Endothelial cell of umbilical vein (primary cell): ENCODE data around the gene POMC. TPM values are rescaled to one million over a fixed set of nuclear protein-coding genes. Genes with fewer than 3 reads are reported as not detected.

ENCODE experiments used
- BruUV-seq: library from RNA; stranded (reverse); fragments of 400-500 nt; replicated peaks from 2 replicates; lab custom pipeline; 2021; lab: Mats Ljungman, UMichigan
- CTCF ChIA-PET: fragments of 300-600, 350-600 bp; sonication (Branson Sonifier 250); formaldehyde crosslinking; loops from one replicate; lab custom pipeline; 2021; ENCODE audit warnings: antibody characterized with exemption, inconsistent platforms; lab: Charles Lee
- POLR2A ChIA-PET: fragments of 300-600, 350-600 bp; sonication (Branson Sonifier 250); formaldehyde crosslinking; loops from one replicate; lab custom pipeline; 2021; ENCODE audit warnings: antibody characterized with exemption, inconsistent platforms; lab: Charles Lee
- DNase-seq: peaks from one replicate; pipeline ENCODE4 v3.0.0-alpha.2; 2011; ENCODE audit warnings: low read depth, low spot score
- FAIRE-seq: peaks from 2 replicates; lab custom pipeline; 2011; peaks lifted over from hg19 to GRCh38; lab: Jason Lieb, UNC
- H2AFZ ChIP-seq: 2 replicates; pipeline ENCODE4 v1.6.0; 2012; ENCODE audit warnings: low read depth, low read length, control low read depth, inconsistent platforms
- H3K27ac ChIP-seq: 2 replicates; pipeline ENCODE4 v1.5.1; 2011; ENCODE audit warnings: low read depth, mild to moderate bottlenecking, control low read depth, low read length, moderate library complexity; ENCODE audit not compliant: insufficient read depth
- H3K27me3 ChIP-seq, 2 experiments: 2 replicates each; pipeline versions ENCODE4 v1.6.0 to v1.6.1; 2011; ENCODE audit warnings: low read length in 2 of 2, mixed read lengths in 1 of 2; ENCODE audit not compliant: control insufficient read depth in 2 of 2, insufficient read depth in 2 of 2
- H3K36me3 ChIP-seq, 2 experiments: 2 replicates in 1 of 2; 3 replicates in 1 of 2; pipeline ENCODE4 v1.5.1; 2011; ENCODE audit warnings: low read length in 2 of 2, mild to moderate bottlenecking in 1 of 2, moderate library complexity in 1 of 2; ENCODE audit not compliant: control insufficient read depth in 2 of 2, insufficient read depth in 2 of 2; ENCODE audit errors: extremely low read depth in 1 of 2
- H3K4me1 ChIP-seq: 3 replicates; pipeline ENCODE4 v1.5.1; 2011; ENCODE audit warnings: mild to moderate bottlenecking, low read length; ENCODE audit not compliant: control insufficient read depth, insufficient read depth; ENCODE audit errors: extremely low read depth
- H3K4me2 ChIP-seq: 2 replicates; pipeline ENCODE4 v1.6.1; 2011; ENCODE audit warnings: low read length, control low read depth, mixed read lengths; ENCODE audit not compliant: insufficient read depth
- H3K4me3 ChIP-seq, 3 experiments: fragments of 200-600 bp in 1 of 3; sonication (generic), shearing (Covaris generic) in 1 of 3; replicated peaks in 1 of 3; 2 replicates each; pipeline ENCODE4 v1.5.1; 2011 to 2016; ENCODE audit warnings: control low read depth in 3 of 3, low read length in 3 of 3, mild to moderate bottlenecking in 2 of 3, inconsistent platforms in 1 of 3, low read depth in 1 of 3, moderate library complexity in 1 of 3; ENCODE audit not compliant: insufficient read depth in 1 of 3
- H3K79me2 ChIP-seq: 2 replicates; pipeline ENCODE4 v1.6.0; 2012; ENCODE audit warnings: low read length, inconsistent platforms; ENCODE audit not compliant: control insufficient read depth, insufficient read depth
- H3K9ac ChIP-seq: replicated peaks from 2 replicates; pipeline ENCODE3; 2011; ENCODE audit warnings: low read length, control low read depth; ENCODE audit not compliant: insufficient read depth; ENCODE audit errors: extremely low read depth
- H3K9me1 ChIP-seq: replicated peaks from 3 replicates; pipeline ENCODE4 v1.6.0; 2011; ENCODE audit warnings: mild to moderate bottlenecking, low read length; ENCODE audit not compliant: control insufficient read depth, insufficient read depth; ENCODE audit errors: extremely low read depth
- H3K9me3 ChIP-seq: replicated peaks from 2 replicates; pipeline ENCODE4 v1.5.1; 2012; ENCODE audit warnings: low read length, inconsistent platforms; ENCODE audit not compliant: control insufficient read depth, insufficient read depth
- H4K20me1 ChIP-seq: replicated peaks from 2 replicates; pipeline ENCODE3; 2011; ENCODE audit warnings: mild to moderate bottlenecking, low read length; ENCODE audit not compliant: control insufficient read depth, insufficient read depth; ENCODE audit errors: extremely low read depth
- EZH2 ChIP-seq: IDR thresholded peaks from 2 replicates; pipeline ENCODE4 v1.6.1; 2012; ENCODE audit warnings: borderline replicate concordance, low read depth, mild to moderate bottlenecking, moderate library complexity, low read length, inconsistent platforms; ENCODE audit not compliant: severe bottlenecking
- FOS ChIP-seq: IDR thresholded peaks from 2 replicates; pipeline ENCODE4 v1.6.1; 2011; ENCODE audit warnings: mild to moderate bottlenecking, low read length, moderate library complexity, borderline replicate concordance; ENCODE audit not compliant: insufficient read depth
- GATA2 ChIP-seq: IDR thresholded peaks from 2 replicates; pipeline ENCODE4 v1.7.0; 2011; ENCODE audit warnings: low read depth, mild to moderate bottlenecking, moderate library complexity, mixed read lengths, low read length; ENCODE audit not compliant: insufficient read length, insufficient read depth
- JUN ChIP-seq: IDR thresholded peaks from 2 replicates; pipeline ENCODE4 v1.6.1; 2011; ENCODE audit warnings: borderline replicate concordance, low read depth; ENCODE audit not compliant: insufficient read length, insufficient read depth
- MYC ChIP-seq: IDR thresholded peaks from one replicate; pipeline ENCODE4 v1.6.1; 2011; ENCODE audit warnings: mild to moderate bottlenecking, low read depth, low read length
- POLR2A ChIP-seq: IDR thresholded peaks from 2 replicates; pipeline ENCODE4 v1.6.1; 2012; ENCODE audit warnings: low read depth, mild to moderate bottlenecking, control low read depth, low read length
- POLR2AphosphoS5 ChIP-seq: IDR thresholded peaks from 2 replicates; pipeline ENCODE4 v1.6.1; 2012; ENCODE audit warnings: low read depth, mild to moderate bottlenecking, control low read depth, low read length, moderate library complexity; ENCODE audit not compliant: insufficient read depth
- dilution Hi-C: fragments of 300-500 bp; cut with MboI; formaldehyde crosslinking; loops from one replicate; pipeline ENCODE4 v1.15.0; 2019; ENCODE audit warnings: low sequenced_read_pairs; ENCODE audit not compliant: extremely low pct_ligation_motif_present
- intact Hi-C: fragments of 100-400 bp; cut with micrococcal nuclease; formaldehyde crosslinking; loops from one replicate; pipeline ENCODE4 v1.10.0; 2022
- polyA plus RNA-seq, 4 experiments: library from polyadenylated mRNA; depleted of rRNA in 3 of 4; stranded (reverse) in 3 of 4; unstranded in 1 of 4; fragments of >200 nt; gene quantifications; 2 replicates each; pipeline versions ENCODE4 v1.2.1 to v1.2.3, GENCODE V29; 2011 to 2012; ENCODE audit warnings: missing spikeins in 1 of 4
- total RNA-seq: library from RNA; stranded (reverse); gene quantifications from 2 replicates; pipeline ENCODE4 v1.2.3, GENCODE V29; 2021
- TF ChIP-seq, protein P1 (sequence below), 2 donors: IDR thresholded peaks; 1 replicate in 1 of 2; 2 replicates in 1 of 2; pipeline ENCODE4 v1.5.1; 2011; ENCODE audit warnings: low read length in 2 of 2, mild to moderate bottlenecking in 2 of 2, moderate library complexity in 2 of 2, control low read depth in 1 of 2, inconsistent platforms in 1 of 2, low read depth in 1 of 2; ENCODE audit not compliant: insufficient read depth in 1 of 2; ENCODE audit errors: extremely low read depth in 1 of 2
- TF ChIP-seq, protein P2 (sequence below): IDR thresholded peaks from 2 replicates; pipeline ENCODE4 v1.6.1; 2011; ENCODE audit not compliant: insufficient read depth, insufficient read length

POMC gene
- total and polyA plus RNA-seq, 2 donors (not counting 3 experiments of a cell fraction or from before 2014, with no cell fraction given): 2.4 to 2.7 TPM

DNA sequence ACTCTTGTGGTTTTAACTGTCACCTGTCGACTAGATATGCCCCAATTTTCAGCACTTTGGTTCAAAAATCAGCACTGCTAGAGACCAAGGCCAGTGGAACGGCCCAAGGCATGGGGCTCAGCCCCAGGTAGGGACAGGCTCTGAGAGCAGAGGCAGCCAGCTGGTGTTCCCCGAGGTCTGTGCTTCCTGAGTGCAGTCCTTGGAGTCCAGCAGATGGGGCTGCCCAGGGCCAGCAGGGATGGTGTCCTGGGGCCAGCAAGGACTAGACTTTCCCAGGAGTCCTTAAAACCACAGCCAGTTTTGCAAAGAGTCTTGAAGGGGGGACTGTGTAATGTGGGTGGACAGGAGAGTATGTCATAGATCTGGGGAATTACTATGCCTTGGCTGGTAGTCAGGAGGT is 56.3 kb downstream of the POMC start:
- dilution Hi-C loops: no loop called here
- H4K20me1 ChIP-seq: no peaks in the 10 kb centered on the region
- H3K4me3 ChIP-seq: no peak overlapping the region
- ChIA-PET CTCF (no interaction called here), POLR2A (no interaction called here)
- no peak overlapping the region for H3K9ac ChIP-seq
- peaks cover 0 to 4% of the 10 kb centered on the region in 2 experiments for H3K27me3 ChIP-seq
- H3K4me2 ChIP-seq: no peak overlapping the region
- intact Hi-C loops: no loop called here
- no peak for FAIRE-seq
- no peak overlapping the region for H3K27ac ChIP-seq
- H2AFZ ChIP-seq: no peak overlapping the region
- no peaks in the 10 kb centered on the region for H3K79me2 ChIP-seq
- H3K9me1 ChIP-seq: no peaks in the 10 kb centered on the region
- no peaks in the 10 kb centered on the region for H3K36me3 ChIP-seq
- TF ChIP-seq MYC: no peak
- no peak for TF ChIP-seq EZH2
- TF ChIP-seq GATA2: no peak
- no peak for TF ChIP-seq POLR2A
- TF ChIP-seq, protein P1, sequence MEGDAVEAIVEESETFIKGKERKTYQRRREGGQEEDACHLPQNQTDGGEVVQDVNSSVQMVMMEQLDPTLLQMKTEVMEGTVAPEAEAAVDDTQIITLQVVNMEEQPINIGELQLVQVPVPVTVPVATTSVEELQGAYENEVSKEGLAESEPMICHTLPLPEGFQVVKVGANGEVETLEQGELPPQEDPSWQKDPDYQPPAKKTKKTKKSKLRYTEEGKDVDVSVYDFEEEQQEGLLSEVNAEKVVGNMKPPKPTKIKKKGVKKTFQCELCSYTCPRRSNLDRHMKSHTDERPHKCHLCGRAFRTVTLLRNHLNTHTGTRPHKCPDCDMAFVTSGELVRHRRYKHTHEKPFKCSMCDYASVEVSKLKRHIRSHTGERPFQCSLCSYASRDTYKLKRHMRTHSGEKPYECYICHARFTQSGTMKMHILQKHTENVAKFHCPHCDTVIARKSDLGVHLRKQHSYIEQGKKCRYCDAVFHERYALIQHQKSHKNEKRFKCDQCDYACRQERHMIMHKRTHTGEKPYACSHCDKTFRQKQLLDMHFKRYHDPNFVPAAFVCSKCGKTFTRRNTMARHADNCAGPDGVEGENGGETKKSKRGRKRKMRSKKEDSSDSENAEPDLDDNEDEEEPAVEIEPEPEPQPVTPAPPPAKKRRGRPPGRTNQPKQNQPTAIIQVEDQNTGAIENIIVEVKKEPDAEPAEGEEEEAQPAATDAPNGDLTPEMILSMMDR (IDR thresholded peaks at IDR 0.05; ENCODE audit: extremely low read depth in 1 of 2, insufficient read depth in 1 of 2, low read depth in 1 of 2, low read length in 2 of 2): no peak
- no peak for TF ChIP-seq JUN
- TF ChIP-seq FOS: no peak
- TF ChIP-seq, protein P2, sequence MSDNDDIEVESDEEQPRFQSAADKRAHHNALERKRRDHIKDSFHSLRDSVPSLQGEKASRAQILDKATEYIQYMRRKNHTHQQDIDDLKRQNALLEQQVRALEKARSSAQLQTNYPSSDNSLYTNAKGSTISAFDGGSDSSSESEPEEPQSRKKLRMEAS: no peak
- TF ChIP-seq POLR2AphosphoS5: no peak
- H3K9me3 ChIP-seq: no peaks in the 10 kb centered on the region
- no TSS peak for BruUV-seq
- no peaks in the 10 kb centered on the region for H3K4me1 ChIP-seq
- DNase-seq: no peak

Other genes starting within 250 kb of the POMC start
- gene ADCY3, start 248.3 kb downstream of the POMC start, total RNA-seq: 54.0 and 54.4 TPM in 2 replicates
- 61.3 and 71.7 TPM in 2 replicates for gene ADCY3, start 248.3 kb downstream of the POMC start, polyA plus RNA-seq
- 3.2 and 3.9 TPM in 2 replicates for gene DNAJC27, start 196.6 kb downstream of the POMC start, total RNA-seq
- 1.1 and 1.3 TPM in 2 replicates for gene DNAJC27, start 196.6 kb downstream of the POMC start, polyA plus RNA-seq
- gene EFR3B, start 126.5 kb downstream of the POMC start, total RNA-seq: 0.58 and 0.77 TPM in 2 replicates
- 0.15 and 0.21 TPM in 2 replicates for gene EFR3B, start 126.5 kb downstream of the POMC start, polyA plus RNA-seq
- gene DNMT3A, start 173.3 kb upstream of the POMC start, total RNA-seq: 67.0 and 71.7 TPM in 2 replicates
- gene DNMT3A, start 173.3 kb upstream of the POMC start, polyA plus RNA-seq: 15.6 and 23.3 TPM in 2 replicates